Endothelial cell (in vitro differentiated cells): ENCODE measurements around the gene DHRS11. TPM values are rescaled to one million over a fixed set of nuclear protein-coding genes. Genes with fewer than 3 reads are reported as not detected.

Experiments
- DNase-seq: peaks from one replicate; pipeline ENCODE4 v3.0.0; 2021; ENCODE audit warnings: low spot score
- H3K27ac Mint-ChIP-seq: one replicate; pipeline ENCODE4 v1.8.0; 2021; ENCODE audit warnings: mixed read lengths, inconsistent platforms; ENCODE audit not compliant: unreplicated experiment
- H3K27me3 Mint-ChIP-seq: one replicate; pipeline ENCODE4 v1.8.0; 2021; ENCODE audit warnings: mild to moderate bottlenecking, moderate library complexity, mixed read lengths, inconsistent platforms; ENCODE audit not compliant: unreplicated experiment
- H3K36me3 Mint-ChIP-seq: one replicate; pipeline ENCODE4 v1.8.0; 2021; ENCODE audit warnings: mild to moderate bottlenecking, low read depth, mixed read lengths, inconsistent platforms; ENCODE audit not compliant: unreplicated experiment
- H3K4me1 Mint-ChIP-seq: one replicate; pipeline ENCODE4 v1.8.0; 2021; ENCODE audit warnings: mild to moderate bottlenecking, mixed read lengths, inconsistent platforms; ENCODE audit not compliant: unreplicated experiment
- H3K4me3 Mint-ChIP-seq: one replicate; pipeline ENCODE4 v1.8.0; 2021; ENCODE audit warnings: mild to moderate bottlenecking, mixed read lengths, inconsistent platforms; ENCODE audit not compliant: unreplicated experiment
- H3K9me3 Mint-ChIP-seq: one replicate; pipeline ENCODE4 v1.8.0; 2021; ENCODE audit warnings: mixed read lengths, inconsistent platforms; ENCODE audit not compliant: unreplicated experiment
- CTCF ChIP-seq: fragments of 200-600 bp; sonication (generic); IDR thresholded peaks from one replicate; pipeline ENCODE4 v1.5.0; 2021; ENCODE audit warnings: antibody characterized with exemption; ENCODE audit not compliant: unreplicated experiment
- total RNA-seq: library from RNA; stranded (reverse); fragmentation: NEBNext Ultra II Directional; extraction: Animal tissue kit (Norgen Biotek cat#: 25700); gene quantifications from one replicate; pipeline ENCODE4 v1.2.1, GENCODE V29; 2021; ENCODE audit not compliant: unreplicated experiment

Gene DHRS11
- total RNA-seq, 1 donor from 2014 or later: 3.9 TPM

GRCh38 chr17:36597866-36598777, 6.4 kb downstream of the DHRS11 start:
- Mint-ChIP-seq H3K27ac (no peak overlapping the region), H3K4me1 (peaks cover 13% of the 10 kb centered on the region), H3K36me3 (peaks cover 4% of the 10 kb centered on the region), H3K4me3 (no peak overlapping the region), H3K9me3 (no peaks in the 10 kb centered on the region), H3K27me3 (peaks cover 4% of the 10 kb centered on the region)
- DNase-seq: no peak
- no peak for TF ChIP-seq CTCF

- H3K27me3 Mint-ChIP-seq: peaks cover 4% of the 10 kb centered on the region
- H3K36me3 Mint-ChIP-seq: peaks cover 4% of the 10 kb centered on the region
- no peaks in the 10 kb centered on the region for H3K9me3 Mint-ChIP-seq
- H3K27ac Mint-ChIP-seq: no peak overlapping the region
- H3K4me3 Mint-ChIP-seq: no peak overlapping the region
- H3K4me1 Mint-ChIP-seq: peaks cover 11% of the 10 kb centered on the region
- DNase-seq: no peak
- no peak for TF ChIP-seq CTCF
Observed at GRCh38 chr17:36598951-36599401, 7.3 kb downstream of the DHRS11 start.

- H3K9me3 Mint-ChIP-seq: no peaks in the 10 kb centered on the region
- DNase-seq: no peak
- peak overlapping the region; percentile 65 for H3K4me3 Mint-ChIP-seq
- peaks cover 4% of the 10 kb centered on the region for H3K36me3 Mint-ChIP-seq
- H3K27me3 Mint-ChIP-seq: peaks cover 4% of the 10 kb centered on the region
- no peak overlapping the region for H3K27ac Mint-ChIP-seq
- no peak for TF ChIP-seq CTCF
- peaks cover 15% of the 10 kb centered on the region for H3K4me1 Mint-ChIP-seq
Observed at GRCh38 chr17:36599546-36600250, 8.0 kb downstream of the DHRS11 start.

- Mint-ChIP-seq H3K36me3 (peaks cover 4% of the 10 kb centered on the region), H3K4me1 (peaks cover 15% of the 10 kb centered on the region), H3K27ac (peak overlapping the region; percentile 88), H3K27me3 (peaks cover 4% of the 10 kb centered on the region), H3K9me3 (no peaks in the 10 kb centered on the region), H3K4me3 (peak overlapping the region; percentile 85)
- no peak for DNase-seq
- no peak for TF ChIP-seq CTCF
Observed at GRCh38 chr17:36600465-36600864, 8.8 kb downstream of the DHRS11 start.

GRCh38 chr17:36600936-36601302, 9.2 kb downstream of the DHRS11 start:
- Mint-ChIP-seq H3K9me3 (no peaks in the 10 kb centered on the region), H3K27me3 (peaks cover 4% of the 10 kb centered on the region), H3K4me3 (peak overlapping the region; percentile 85), H3K4me1 (peaks cover 15% of the 10 kb centered on the region), H3K27ac (peak overlapping the region; percentile 88), H3K36me3 (no peaks in the 10 kb centered on the region)
- TF ChIP-seq CTCF: no peak
- no peak for DNase-seq
